NCI-H446 (cell line): ENCODE data around the gene NBPF12.
"Not testable (repeated sequence)": the region's sequence is repeated elsewhere in the genome, so short reads cannot be mapped to it uniquely, and the experiment has no call there.

Source experiments
- DNase-seq, 2 experiments: peaks; one replicate each; lab custom pipeline; 2025; lab: John Stamatoyannopoulos, UW

The NBPF12 gene

GRCh38 chr1:146986450-146986849 lies 48.3 kb downstream of the NBPF12 start:
- not testable (repeated sequence) for DNase-seq

DNA sequence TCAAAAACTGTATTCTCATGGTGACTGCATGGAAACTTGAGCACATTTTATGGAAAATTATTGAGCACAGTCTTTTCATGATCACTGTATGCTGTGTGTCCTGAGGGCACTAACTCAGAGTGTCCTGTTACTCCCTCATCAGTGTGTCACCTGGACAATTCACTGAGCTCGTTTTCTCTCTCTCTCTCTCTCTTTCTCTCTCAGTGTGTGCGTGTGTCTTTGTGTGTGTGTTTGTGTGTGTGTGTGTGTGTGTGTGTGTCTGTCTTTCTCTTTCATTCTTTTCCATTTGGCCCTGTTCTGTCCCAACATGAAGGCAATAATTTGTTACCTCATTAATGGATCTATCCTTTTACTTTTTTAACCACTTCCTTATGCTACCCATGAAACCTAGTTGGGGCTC lies 49.4 kb downstream of the NBPF12 start:
- not testable (repeated sequence) for DNase-seq

DNA sequence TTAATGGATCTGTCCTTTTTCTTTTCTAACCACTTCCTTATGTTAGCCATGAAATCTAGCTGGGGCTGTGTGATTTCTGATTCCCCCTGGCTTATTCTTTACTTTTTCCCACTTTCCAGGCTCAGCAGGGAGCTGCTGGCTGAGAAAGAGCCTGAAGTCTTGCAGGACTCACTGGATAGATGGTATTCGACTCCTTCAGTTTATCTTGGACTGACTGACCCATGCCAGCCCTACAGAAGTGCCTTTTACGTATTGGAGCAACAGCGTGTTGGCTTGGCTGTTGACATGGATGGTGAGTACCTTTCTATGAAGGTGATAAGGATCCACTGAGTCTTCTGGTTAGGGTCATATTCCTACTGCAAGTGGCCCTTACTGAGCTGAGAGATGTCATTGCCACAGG lies 51.3 kb downstream of the NBPF12 start:
- not testable (repeated sequence) for DNase-seq

DNA sequence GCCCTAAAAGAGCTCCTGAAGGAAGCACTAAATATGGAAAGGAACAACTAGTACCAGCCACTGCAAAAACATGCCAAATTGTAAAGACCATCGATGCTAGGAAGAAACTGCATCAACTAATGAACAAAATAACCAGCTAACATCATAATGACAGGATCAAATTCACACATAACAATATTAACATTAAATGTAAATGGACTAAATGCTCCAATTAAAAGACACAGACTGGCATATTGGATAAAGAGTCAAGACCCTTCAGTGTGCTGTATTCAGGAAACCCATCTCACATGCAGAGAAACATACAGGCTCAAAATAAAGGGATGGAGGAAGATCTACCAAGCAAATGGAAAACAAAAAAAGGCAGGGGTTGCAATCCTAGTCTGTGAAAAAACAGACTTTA lies 70.4 kb downstream of the NBPF12 start:
- not testable (repeated sequence) for DNase-seq

DNA sequence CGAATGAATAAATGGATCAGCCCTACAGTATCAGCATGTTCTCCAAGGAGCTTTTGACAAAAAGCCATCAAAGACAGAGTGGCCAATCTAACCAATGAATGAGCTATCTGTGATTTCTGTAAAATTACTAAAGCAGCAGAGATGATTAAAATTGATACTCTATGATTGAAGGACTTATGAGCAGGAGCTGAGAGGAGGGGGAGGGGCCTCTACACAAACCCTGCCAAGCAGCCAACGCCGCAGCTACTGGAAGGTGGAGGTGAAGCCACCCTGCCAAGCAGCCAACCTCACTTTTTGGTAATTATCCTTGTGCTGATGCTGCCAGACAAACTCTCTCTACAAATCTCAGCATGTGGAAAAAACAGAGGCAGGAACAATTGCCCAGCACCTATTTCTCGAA lies 88.9 kb downstream of the NBPF12 start:
- DNase-seq: not testable (repeated sequence)

DNA sequence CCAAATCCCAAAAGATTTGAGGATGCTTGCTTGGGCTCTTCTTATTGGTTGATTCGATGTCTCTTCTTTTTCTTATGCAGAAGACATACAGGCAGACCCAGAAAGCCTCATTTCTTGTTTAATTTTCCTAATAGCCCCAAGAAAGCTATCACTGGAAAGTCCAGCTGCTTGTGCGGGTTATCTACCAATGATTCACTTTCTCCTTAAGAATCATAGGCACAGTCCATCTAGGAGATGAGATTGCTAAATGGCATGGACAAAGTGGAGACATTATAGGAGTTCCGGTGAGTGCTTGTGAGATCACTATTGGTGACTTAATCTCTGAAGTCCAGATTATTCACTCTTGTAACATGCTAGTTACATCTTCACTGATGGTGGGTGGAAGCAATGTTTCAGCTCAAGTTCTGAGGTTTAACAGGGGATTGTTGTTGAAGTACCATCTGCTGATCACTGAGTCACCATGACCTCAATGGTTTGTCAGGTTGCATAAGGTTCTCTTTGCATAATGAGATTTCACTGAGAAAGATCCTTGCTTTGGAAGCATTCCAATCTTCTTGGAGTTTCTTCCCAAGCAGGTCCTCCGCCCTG lies 92.0 kb downstream of the NBPF12 start:
- not testable (repeated sequence) for DNase-seq

DNA sequence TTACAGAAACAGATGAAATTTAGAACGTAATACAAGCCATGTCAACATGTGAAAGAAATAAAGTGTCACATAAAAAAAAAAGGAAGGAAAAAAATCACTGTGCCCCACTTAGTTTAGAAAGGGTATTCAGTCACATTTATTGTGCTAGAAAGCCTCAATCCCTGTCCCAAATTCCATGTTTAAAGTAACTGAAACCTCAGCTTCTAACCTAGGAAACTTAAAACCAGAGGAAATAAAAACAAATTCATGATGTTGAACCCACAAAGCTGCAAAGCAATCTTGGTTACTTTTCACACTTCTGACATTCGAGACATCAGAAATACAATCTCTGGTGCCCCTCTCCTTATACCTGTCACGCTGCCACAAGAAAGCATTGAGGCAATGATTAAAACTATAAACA lies 101.8 kb downstream of the NBPF12 start:
- DNase-seq: no peak

DNA sequence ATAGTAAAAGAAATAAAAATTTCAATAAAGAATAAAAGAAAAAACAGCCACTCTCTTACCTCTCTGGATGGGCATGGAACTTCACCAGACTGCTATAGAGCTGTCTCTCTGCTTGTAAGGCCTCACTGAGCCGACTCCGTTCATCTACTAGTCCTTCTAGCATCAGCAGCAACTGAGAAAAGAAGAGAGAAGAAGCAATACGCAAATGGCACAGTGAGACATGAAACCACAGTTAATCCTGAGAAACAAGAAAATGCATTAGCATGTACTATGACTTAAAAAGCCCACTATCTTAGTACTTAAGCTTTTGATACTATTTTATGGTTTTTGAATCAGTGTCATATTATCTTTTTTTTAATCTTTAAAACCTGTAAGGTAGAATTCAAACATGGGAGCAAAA lies 104.8 kb downstream of the NBPF12 start:
- DNase-seq: not testable (repeated sequence)

DNA sequence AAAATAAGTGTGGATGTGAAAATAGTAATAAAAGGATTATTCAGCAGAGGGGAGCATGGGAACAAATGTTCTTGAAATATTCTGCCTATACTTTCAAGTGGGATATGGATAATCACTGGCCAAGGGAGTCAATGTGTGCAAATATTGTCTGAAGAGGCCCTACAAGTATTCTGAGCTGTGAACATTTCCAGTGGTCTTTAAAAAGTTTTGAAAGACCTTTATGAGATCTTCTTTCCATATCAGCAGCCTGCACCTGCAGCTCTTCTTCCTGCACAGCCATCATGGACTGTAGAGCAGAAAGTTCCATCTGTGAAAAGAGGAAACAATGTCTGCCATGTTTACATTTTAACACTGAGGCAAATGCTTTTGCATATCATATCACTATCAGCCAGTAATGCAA lies 106.4 kb downstream of the NBPF12 start:
- DNase-seq: not testable (repeated sequence)
